ENCODE results near the gene MOB3B. TPM values are rescaled to one million over a fixed set of nuclear protein-coding genes. Genes with fewer than 3 reads are reported as not detected.
A peak's percentile ranks its signal among the peaks of the same experiment; 100 is the strongest.

Gene MOB3B
- total RNA-seq, 1 donor from 2014 or later = 0.94 TPM

DNA sequence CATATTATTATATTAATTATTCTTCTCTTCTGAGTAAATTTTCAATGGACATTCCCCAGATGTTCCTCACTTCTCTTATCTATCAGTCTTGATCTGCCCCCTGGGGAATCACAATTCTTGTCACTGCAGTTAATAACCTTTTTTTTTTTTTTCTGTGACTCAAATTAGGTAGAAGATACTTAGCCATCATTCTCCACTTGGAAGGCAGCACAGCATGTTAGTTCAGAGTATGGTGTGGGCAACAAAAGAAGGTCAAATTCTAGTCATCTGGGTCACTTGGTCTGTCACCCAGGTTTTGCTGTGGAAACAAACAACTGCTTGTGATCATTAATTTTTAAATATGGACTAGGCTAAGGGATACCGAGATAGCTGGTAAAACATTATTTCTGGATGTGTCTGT, 8.1 kb upstream of the MOB3B start:
- Mint-ChIP-seq H3K27me3 (ENCODE audit: low read depth) (peaks cover 3% of the 10 kb centered on the region), H3K9me3 (no peaks in the 10 kb centered on the region), H3K27ac (no peak overlapping the region), H3K4me1 (ENCODE audit: low read depth) (no peaks in the 10 kb centered on the region), H3K36me3 (ENCODE audit: low read depth) (no peaks in the 10 kb centered on the region), H3K4me3 (ENCODE audit: low read depth) (no peak overlapping the region)
- intact Hi-C loops (cut with micrococcal nuclease) = no loop called here
- no peak for DNase-seq (ENCODE audit: low spot score)

DNA sequence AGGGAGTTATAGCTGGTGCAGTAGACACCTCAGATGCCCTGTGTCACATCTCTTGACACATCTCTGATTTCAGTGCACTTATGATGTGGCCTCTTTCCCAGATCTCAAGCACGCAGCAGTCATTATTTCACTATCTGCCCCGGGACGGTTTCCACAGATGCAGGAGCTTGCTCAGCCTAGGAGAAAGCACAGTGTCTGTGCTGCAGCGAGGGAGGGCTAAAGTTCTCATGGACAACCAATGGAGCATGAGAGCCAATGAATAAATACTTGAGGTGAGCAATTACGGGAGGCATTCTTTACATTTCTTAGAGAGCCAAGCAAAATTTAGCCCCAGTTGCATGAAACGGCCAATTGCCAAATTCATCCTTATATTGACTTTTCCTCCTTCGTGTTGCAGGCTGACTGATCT, 7.4 kb upstream of the MOB3B start:
- Mint-ChIP-seq H3K4me1 (ENCODE audit: low read depth) (no peaks in the 10 kb centered on the region), H3K36me3 (ENCODE audit: low read depth) (no peaks in the 10 kb centered on the region), H3K27ac (no peak overlapping the region), H3K27me3 (ENCODE audit: low read depth) (peaks cover 3% of the 10 kb centered on the region), H3K9me3 (no peaks in the 10 kb centered on the region), H3K4me3 (ENCODE audit: low read depth) (no peak overlapping the region)
- intact Hi-C loops (cut with micrococcal nuclease) = no loop called here
- no peak for DNase-seq (ENCODE audit: low spot score)

DNA sequence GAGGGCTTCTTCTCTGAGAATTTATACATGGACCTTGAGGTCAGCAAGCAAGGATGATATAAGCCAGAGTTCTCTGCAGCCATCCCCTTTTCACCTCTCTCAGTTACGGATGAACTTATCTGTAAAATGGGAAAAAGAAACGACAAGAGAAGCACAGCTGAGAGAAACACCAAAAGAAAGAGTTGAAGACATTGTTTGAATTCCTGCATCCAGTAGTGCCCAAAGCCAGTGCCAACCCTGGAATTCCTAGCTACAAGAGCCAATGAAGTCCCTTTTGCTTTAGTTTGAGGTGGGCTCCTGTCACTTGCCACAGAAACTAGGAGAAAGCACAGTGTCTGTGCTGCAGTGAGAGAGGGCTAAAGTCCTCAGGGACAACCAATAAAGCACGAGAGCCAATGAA, 6.6 kb upstream of the MOB3B start:
- DNase-seq (ENCODE audit: low spot score) = no peak
- Mint-ChIP-seq H3K4me1 (ENCODE audit: low read depth) (no peaks in the 10 kb centered on the region), H3K27ac (no peak overlapping the region), H3K27me3 (ENCODE audit: low read depth) (peaks cover 6% of the 10 kb centered on the region), H3K4me3 (ENCODE audit: low read depth) (no peak overlapping the region), H3K36me3 (ENCODE audit: low read depth) (no peaks in the 10 kb centered on the region), H3K9me3 (no peaks in the 10 kb centered on the region)
- intact Hi-C loops (cut with micrococcal nuclease) = no loop called here

DNA sequence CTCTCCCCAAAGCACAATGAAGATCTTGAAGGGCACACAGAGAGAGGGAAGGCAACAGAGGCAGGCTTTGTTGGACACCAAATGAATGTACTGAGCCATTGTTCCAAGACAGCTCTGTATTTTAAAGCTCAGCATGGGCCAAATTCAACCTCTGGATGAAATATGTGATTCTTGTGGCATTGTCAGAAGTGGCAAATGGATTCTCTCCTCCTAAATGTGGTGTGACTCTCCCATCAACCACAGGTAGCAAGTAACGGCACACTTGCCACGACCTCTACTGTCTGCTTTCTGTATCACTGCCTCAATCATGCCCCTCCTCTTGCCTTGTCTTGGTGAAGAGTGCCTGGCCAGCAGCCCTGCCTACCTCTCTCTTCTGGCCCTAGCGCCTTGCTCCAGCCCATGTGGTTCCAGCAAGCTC, 6.1 kb upstream of the MOB3B start:
- H3K27ac Mint-ChIP-seq = no peak overlapping the region
- H3K27me3 Mint-ChIP-seq (ENCODE audit: low read depth) = peaks cover 9% of the 10 kb centered on the region
- no peaks in the 10 kb centered on the region for H3K9me3 Mint-ChIP-seq
- DNase-seq (ENCODE audit: low spot score) = no peak
- no peaks in the 10 kb centered on the region for H3K4me1 Mint-ChIP-seq (ENCODE audit: low read depth)
- intact Hi-C loops (cut with micrococcal nuclease) = no loop called here
- H3K36me3 Mint-ChIP-seq (ENCODE audit: low read depth) = no peaks in the 10 kb centered on the region
- no peak overlapping the region for H3K4me3 Mint-ChIP-seq (ENCODE audit: low read depth)

DNA sequence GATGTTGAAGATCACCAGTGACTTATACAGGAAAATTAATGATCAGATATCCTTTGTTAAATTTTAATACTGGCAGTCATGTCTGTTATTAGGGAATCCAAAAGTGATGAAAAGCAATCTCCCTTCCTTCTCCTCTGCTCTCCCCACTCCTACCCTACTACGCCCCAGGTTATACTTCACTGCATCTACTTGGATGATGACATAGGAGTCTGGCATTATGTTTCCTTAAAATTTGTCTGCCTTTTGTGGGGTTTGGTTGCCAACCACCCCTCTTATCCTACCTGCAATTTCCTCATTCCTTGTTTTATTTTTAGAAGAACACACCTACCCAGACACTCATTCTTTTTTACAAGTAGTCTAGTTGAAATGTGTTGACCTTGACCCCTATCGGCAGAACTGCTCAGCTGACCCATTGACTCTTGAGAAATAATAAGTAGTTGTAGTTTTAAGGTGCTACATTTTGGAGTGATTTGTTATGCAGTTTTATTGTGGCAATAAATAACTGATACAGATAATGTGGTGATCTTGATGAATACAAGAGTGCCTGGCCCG, 5.1 kb upstream of the MOB3B start:
- Mint-ChIP-seq H3K4me3 (ENCODE audit: low read depth) (no peak overlapping the region), H3K9me3 (no peaks in the 10 kb centered on the region), H3K27me3 (ENCODE audit: low read depth) (peaks cover 9% of the 10 kb centered on the region), H3K27ac (no peak overlapping the region), H3K4me1 (ENCODE audit: low read depth) (peaks cover under 1% of the 10 kb centered on the region), H3K36me3 (ENCODE audit: low read depth) (no peaks in the 10 kb centered on the region)
- no peak for DNase-seq (ENCODE audit: low spot score)
- intact Hi-C loops (cut with micrococcal nuclease) = no loop called here

DNA sequence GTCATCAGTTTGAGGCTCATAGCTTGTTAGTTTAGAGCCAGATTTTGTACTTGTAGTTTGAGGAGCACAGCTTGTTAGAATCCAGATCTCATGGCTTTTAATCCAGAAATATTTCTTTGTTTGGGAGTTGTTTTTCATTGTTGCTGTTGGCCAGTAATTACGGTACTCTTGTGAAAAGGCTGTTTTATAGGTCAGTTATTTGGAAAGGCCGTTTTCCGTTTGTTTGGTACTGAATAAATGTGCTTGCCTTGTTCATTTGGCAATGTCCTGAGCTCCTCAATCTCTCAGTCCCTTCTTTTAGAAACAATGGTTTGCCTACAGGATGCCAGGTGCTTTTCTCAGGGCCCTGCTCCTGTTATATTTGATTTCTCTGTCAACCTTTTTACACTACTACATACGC, 4.5 kb upstream of the MOB3B start:
- Mint-ChIP-seq H3K27me3 (ENCODE audit: low read depth) (peaks cover 9% of the 10 kb centered on the region), H3K4me1 (ENCODE audit: low read depth) (peaks cover 1% of the 10 kb centered on the region), H3K4me3 (ENCODE audit: low read depth) (no peak overlapping the region), H3K9me3 (no peaks in the 10 kb centered on the region), H3K27ac (no peak overlapping the region), H3K36me3 (ENCODE audit: low read depth) (no peaks in the 10 kb centered on the region)
- intact Hi-C loops (cut with micrococcal nuclease) = no loop called here
- DNase-seq (ENCODE audit: low spot score) = no peak

DNA sequence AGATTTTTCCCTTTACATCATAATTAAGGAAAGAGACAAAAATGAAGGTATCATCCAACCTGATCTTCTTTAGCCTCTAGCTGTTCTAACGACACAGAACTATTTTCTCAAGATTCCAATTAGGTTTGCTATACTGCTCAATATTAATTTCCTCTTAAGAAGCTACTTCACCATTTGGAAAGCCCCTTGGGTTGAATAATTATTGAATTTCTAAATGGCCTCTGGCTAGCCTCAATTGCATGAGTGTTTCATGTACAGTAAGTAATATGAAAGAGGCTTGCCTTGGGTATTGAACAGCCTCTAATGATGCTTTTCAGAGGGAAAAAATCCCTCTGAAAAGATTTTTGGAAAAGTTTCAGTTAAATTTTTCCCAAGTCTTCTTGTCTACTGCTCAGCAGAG, 3.7 kb upstream of the MOB3B start:
- no peak overlapping the region for H3K27ac Mint-ChIP-seq
- intact Hi-C loops (cut with micrococcal nuclease) = no loop called here
- H3K4me1 Mint-ChIP-seq (ENCODE audit: low read depth) = peaks cover 3% of the 10 kb centered on the region
- DNase-seq (ENCODE audit: low spot score) = no peak
- H3K4me3 Mint-ChIP-seq (ENCODE audit: low read depth) = no peak overlapping the region
- no peaks in the 10 kb centered on the region for H3K36me3 Mint-ChIP-seq (ENCODE audit: low read depth)
- H3K27me3 Mint-ChIP-seq (ENCODE audit: low read depth) = peaks cover 9% of the 10 kb centered on the region
- H3K9me3 Mint-ChIP-seq = no peaks in the 10 kb centered on the region

DNA sequence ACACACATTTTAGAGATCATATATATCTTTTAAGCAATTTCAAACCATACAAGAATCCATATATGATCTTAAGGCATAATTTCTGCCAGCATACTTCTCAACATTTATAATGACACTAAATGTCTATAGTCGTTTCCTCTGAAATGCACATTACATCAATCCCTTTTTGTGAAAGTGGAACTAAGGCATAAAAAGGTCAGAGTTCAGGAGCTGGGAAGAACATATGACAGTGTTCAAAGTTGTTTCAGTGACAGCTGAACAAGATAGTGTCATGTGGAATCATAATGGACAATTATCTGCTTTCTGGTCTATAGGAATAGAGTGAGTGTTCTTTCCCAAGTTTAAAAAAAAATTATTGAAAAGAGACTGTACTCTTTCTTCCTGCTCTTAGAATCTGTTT, 2.4 kb upstream of the MOB3B start:
- Mint-ChIP-seq H3K27me3 (ENCODE audit: low read depth) (peaks cover 16% of the 10 kb centered on the region), H3K4me3 (ENCODE audit: low read depth) (no peak overlapping the region), H3K9me3 (no peaks in the 10 kb centered on the region), H3K4me1 (ENCODE audit: low read depth) (peaks cover 6% of the 10 kb centered on the region), H3K36me3 (ENCODE audit: low read depth) (no peaks in the 10 kb centered on the region), H3K27ac (no peak overlapping the region)
- DNase-seq (ENCODE audit: low spot score) = no peak
- intact Hi-C loops (cut with micrococcal nuclease) = no loop called here

DNA sequence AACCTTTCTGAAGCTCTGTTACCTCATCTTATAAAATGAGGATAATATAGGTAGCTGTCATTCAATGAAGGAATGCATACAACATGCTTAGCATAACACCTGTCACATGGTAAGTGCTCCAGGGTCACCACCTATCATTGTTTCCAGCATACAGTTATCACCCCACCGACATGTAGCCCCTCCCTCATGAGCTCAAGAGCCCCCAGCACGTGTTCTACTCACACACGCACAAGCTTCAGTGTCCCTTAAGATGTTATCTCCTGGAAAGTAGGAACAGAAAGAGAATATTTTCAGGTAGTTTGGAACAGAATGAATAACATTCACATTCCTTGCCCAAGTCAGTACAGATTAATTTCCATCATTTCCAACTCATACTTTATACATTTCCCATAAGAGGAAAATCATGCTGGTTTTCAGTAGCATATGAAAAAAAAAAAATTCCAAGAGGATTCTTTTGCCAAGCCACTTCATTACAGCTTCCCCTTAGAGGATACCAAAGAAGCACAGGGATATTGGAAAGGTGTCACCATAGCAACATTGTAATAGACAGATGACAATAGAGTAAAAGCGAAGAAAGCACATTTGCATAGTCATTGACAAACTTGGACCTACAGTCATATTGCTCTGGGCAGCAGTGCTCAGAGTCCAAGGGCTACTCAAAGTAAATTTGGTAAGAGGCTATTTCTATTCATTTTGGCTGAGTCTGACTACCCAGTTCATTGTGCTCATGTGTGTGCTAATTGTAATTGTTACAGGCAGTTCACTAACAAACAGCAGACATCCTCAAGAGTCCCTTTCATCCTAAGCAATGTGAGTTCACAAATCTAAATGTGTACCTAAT, 1.5 kb upstream of the MOB3B start:
- DNase-seq (ENCODE audit: low spot score) = no peak
- H3K36me3 Mint-ChIP-seq (ENCODE audit: low read depth) = no peaks in the 10 kb centered on the region
- no peak overlapping the region for H3K4me3 Mint-ChIP-seq (ENCODE audit: low read depth)
- peaks cover 6% of the 10 kb centered on the region for H3K4me1 Mint-ChIP-seq (ENCODE audit: low read depth)
- no peak overlapping the region for H3K27ac Mint-ChIP-seq
- intact Hi-C loops (cut with micrococcal nuclease) = no loop called here
- no peaks in the 10 kb centered on the region for H3K9me3 Mint-ChIP-seq
- H3K27me3 Mint-ChIP-seq (ENCODE audit: low read depth) = peaks cover 25% of the 10 kb centered on the region

DNA sequence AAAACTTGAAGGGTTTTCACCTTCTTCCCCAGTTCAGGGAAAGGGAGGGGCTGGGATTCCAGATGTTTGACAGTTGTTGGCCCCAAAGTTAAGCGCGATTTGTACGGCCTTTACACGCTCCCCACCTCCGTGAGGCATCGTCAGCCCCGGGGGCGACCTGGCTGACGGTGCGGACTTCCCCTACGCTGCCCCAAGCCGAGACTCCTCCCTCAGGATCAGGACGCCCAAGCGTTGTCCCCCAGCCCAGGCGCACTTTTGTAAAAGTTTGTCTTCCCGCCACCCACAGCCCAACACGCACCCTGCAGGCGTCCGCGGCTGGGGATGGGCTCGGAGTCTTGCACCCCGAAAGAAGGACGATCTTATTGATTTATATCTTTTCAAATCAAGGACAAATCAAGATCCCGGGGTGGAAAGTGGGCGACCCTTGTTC, 713 bp downstream of the MOB3B start:
- H3K27me3 Mint-ChIP-seq (ENCODE audit: low read depth) = peaks cover 33% of the 10 kb centered on the region
- peaks cover 6% of the 10 kb centered on the region for H3K4me1 Mint-ChIP-seq (ENCODE audit: low read depth)
- peak overlapping the region; percentile 85 for H3K4me3 Mint-ChIP-seq (ENCODE audit: low read depth)
- H3K9me3 Mint-ChIP-seq = no peaks in the 10 kb centered on the region
- peak overlapping the region; percentile 46 for H3K27ac Mint-ChIP-seq
- intact Hi-C loops (cut with micrococcal nuclease) = loop anchor here (1.0 to 5.0 kb wide), 4 partner anchors 30 to 196 kb away; partner anchors contain the start of gene C9orf72
- peak; percentile 19 for DNase-seq (ENCODE audit: low spot score)
- H3K36me3 Mint-ChIP-seq (ENCODE audit: low read depth) = no peaks in the 10 kb centered on the region

DNA sequence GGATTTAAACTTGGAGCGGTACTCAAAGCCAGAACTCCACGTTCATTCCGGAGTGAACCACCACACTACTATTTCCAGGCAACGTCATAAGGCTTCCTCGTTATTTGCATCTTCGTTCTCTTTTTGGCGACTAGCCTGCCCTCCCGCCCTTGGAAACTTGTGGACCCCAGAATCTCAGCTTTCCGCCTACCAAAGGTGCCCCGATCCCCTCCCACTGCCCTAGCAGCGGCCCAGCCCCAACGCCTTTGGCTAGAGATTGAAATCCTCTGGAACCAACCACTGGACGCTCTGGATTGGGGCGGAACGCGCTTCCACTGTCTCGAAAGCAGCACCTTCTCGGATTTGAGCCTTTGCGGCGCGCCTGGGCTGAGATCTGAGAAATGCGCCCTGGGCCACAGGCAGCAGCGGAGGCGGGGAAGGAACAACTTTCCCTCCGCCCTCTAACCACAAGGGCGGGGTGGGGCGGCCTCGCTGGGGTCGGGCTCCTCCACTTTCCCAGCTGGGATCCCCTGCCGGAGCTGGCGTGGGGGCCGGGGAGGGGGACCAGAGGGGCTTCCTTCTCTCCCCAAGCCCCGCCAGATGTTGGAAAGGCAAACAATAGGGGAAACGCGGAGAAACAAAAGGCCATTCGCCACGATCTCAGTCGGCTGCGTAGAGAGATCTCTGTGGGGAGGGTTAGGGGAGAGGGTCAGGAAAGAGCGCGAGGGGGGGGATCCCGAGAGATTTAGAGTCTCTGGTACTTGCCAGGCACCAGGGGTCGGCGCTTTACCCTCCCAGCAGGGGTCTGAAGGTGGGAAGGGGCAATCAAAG, 1.3 kb downstream of the MOB3B start:
- Mint-ChIP-seq H3K9me3 (no peaks in the 10 kb centered on the region), H3K4me1 (ENCODE audit: low read depth) (peaks cover 6% of the 10 kb centered on the region), H3K4me3 (ENCODE audit: low read depth) (peak overlapping the region; percentile 85), H3K27me3 (ENCODE audit: low read depth) (peaks cover 34% of the 10 kb centered on the region), H3K27ac (peak overlapping the region; percentile 62), H3K36me3 (ENCODE audit: low read depth) (no peaks in the 10 kb centered on the region)
- peak; percentile 48 for DNase-seq (ENCODE audit: low spot score)
- intact Hi-C loops (cut with micrococcal nuclease) = loop anchor here (1.0 to 5.0 kb wide), 2 partner anchors 29 to 176 kb away; no protein-coding TSS in a partner anchor

DNA sequence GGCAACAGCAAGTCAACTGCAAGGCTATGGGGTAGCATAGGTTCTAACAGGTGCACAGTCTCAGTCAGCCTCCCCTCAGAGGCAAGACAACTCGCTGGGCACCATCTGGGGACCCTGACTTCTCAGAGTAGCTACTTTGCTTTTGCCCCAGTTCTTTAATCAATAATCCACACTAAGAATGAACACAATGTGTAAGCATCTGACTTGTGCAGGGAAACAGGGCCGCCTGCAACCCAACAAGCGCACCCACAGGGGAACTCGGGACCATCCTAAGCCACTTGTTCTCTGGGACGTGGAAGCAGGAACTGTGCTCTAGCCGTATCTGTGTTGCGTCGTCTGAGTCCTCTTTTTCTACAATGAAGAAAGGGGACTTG, 1.9 kb downstream of the MOB3B start:
- Mint-ChIP-seq H3K36me3 (ENCODE audit: low read depth) (no peaks in the 10 kb centered on the region), H3K4me1 (ENCODE audit: low read depth) (peaks cover 6% of the 10 kb centered on the region), H3K9me3 (no peaks in the 10 kb centered on the region), H3K27ac (no peak overlapping the region), H3K27me3 (ENCODE audit: low read depth) (peaks cover 33% of the 10 kb centered on the region), H3K4me3 (ENCODE audit: low read depth) (peak overlapping the region; percentile 85)
- DNase-seq (ENCODE audit: low spot score) = no peak
- intact Hi-C loops (cut with micrococcal nuclease) = loop anchor here (1.0 to 5.0 kb wide), 2 partner anchors 28 to 175 kb away; no protein-coding TSS in a partner anchor

DNA sequence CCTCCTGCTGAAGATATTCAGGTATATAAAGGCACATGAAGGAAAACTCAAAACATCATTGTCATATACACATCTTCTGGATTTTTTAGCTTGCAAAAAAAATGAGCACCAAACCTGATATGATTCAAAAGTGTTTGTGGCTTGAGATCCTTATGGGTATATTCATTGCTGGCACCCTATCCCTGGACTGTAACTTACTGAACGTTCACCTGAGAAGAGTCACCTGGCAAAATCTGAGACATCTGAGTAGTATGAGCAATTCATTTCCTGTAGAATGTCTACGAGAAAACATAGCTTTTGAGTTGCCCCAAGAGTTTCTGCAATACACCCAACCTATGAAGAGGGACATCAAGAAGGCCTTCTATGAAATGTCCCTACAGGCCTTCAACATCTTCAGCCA, 5.4 kb downstream of the MOB3B start, which contains the start of gene IFNK:
Gene IFNK, plus strand, starts transcription at position 55 of the 400 bp plus-strand sequence. Its CDS starts 47 bp downstream, at position 102.
- intact Hi-C loops (cut with micrococcal nuclease) = loop anchor here (2.0 kb wide), 1 partner anchor 19 kb away; no protein-coding TSS in a partner anchor
- Mint-ChIP-seq H3K4me3 (ENCODE audit: low read depth) (no peak within 1 kb of the TSS), H3K4me1 (ENCODE audit: low read depth) (peaks cover 5% of the 10 kb centered on the region), H3K27me3 (ENCODE audit: low read depth) (peaks cover 27% of the 10 kb centered on the region), H3K27ac (no peak within 1 kb of the TSS), H3K36me3 (ENCODE audit: low read depth) (no peaks in the 10 kb centered on the region), H3K9me3 (no peaks in the 10 kb centered on the region)
- no peak for DNase-seq (ENCODE audit: low spot score)

Data from activated T-helper 2 cell treated with anti-CD3 and anti-CD28 coated beads, Interferon-gamma antibody, Interleukin-2, Interleukin-4, amounts not matched to agents 10 μg/mL and 5 μg/mL and 100 μg/mL, durations not matched to agents 14 hours and 24 hours and 36 hours (primary cell).